ENCODE data around the gene RPS25. TPM values are rescaled to one million over a fixed set of nuclear protein-coding genes. Genes with fewer than 3 reads are reported as not detected.
"Not testable (repeated sequence)": the region's sequence is repeated elsewhere in the genome, so short reads cannot be mapped to it uniquely, and the experiment has no call there.

The RPS25 gene
- total RNA-seq, 4 donors from 2014 or later = 1,926 to 3,368 (median 2,381) TPM

- Histone ChIP-seq H3K4me3 (no peak overlapping the region), H3K27me3 (no peaks in the 10 kb centered on the region), H3K36me3 (peaks cover 74% of the 10 kb centered on the region), H3K9me3 (no peaks in the 10 kb centered on the region), H3K4me1 (no peaks in the 10 kb centered on the region), H3K27ac (no peak overlapping the region)
- 89% methylated on average over 6 of the region's 6 CpGs for WGBS
- DNase-seq (ENCODE audit: low spot score in 2 of 2) = no peak
- TF ChIP-seq POLR2AphosphoS5 (IDR thresholded peaks at IDR 0.05) (no peak), POLR2A (IDR thresholded peaks at IDR 0.05) (no peak), EP300 (IDR thresholded peaks at IDR 0.05) (no peak)
Measured at GRCh38 chr11:119047205-119047604, 29.1 kb upstream of the RPS25 start.

- TF ChIP-seq POLR2AphosphoS5 (IDR thresholded peaks at IDR 0.05) (no peak), EP300 (IDR thresholded peaks at IDR 0.05) (no peak), POLR2A (IDR thresholded peaks at IDR 0.05) (no peak), CTCF (IDR thresholded peaks at IDR 0.05) (no peak)
- H3K9me3 ChIP-seq = no peaks in the 10 kb centered on the region
- H3K27ac ChIP-seq = no peak overlapping the region
- WGBS = 96% methylated on average over 4 of the region's 6 CpGs
- no peaks in the 10 kb centered on the region for H3K4me1 ChIP-seq
- DNase-seq (ENCODE audit: low spot score in 2 of 2) = no peak
- no peaks in the 10 kb centered on the region for H3K27me3 ChIP-seq
- H3K4me3 ChIP-seq = no peak overlapping the region
- H3K36me3 ChIP-seq = peaks cover 67% of the 10 kb centered on the region
Measured at GRCh38 chr11:119046489-119046888, 28.3 kb upstream of the RPS25 start.

GRCh38 chr11:119044708-119045107, 26.6 kb upstream of the RPS25 start:
- Histone ChIP-seq H3K9me3 (no peaks in the 10 kb centered on the region), H3K4me1 (no peaks in the 10 kb centered on the region), H3K27me3 (no peaks in the 10 kb centered on the region), H3K36me3 (peaks cover 51% of the 10 kb centered on the region), H3K4me3 (no peak overlapping the region), H3K27ac (no peak overlapping the region)
- 71% methylated on average over 6 of the region's 6 CpGs for WGBS
- TF ChIP-seq POLR2A (IDR thresholded peaks at IDR 0.05) (no peak), POLR2AphosphoS5 (IDR thresholded peaks at IDR 0.05) (no peak), EP300 (IDR thresholded peaks at IDR 0.05) (no peak), CTCF (IDR thresholded peaks at IDR 0.05) (no peak)
- no peak for DNase-seq (ENCODE audit: low spot score in 2 of 2)

GRCh38 chr11:119042927-119043326, 24.8 kb upstream of the RPS25 start:
- 93% methylated on average over 9 of the region's 9 CpGs for WGBS
- TF ChIP-seq POLR2AphosphoS5 (IDR thresholded peaks at IDR 0.05) = no peak
- TF ChIP-seq EP300 (IDR thresholded peaks at IDR 0.05) = no peak
- no peak for TF ChIP-seq POLR2A (IDR thresholded peaks at IDR 0.05)
- no peak for TF ChIP-seq CTCF (IDR thresholded peaks at IDR 0.05)

GRCh38 chr11:119041821-119042514, 23.8 kb upstream of the RPS25 start:
- Histone ChIP-seq H3K4me3 (no peak overlapping the region), H3K36me3 (peaks cover 24% of the 10 kb centered on the region), H3K27me3 (no peaks in the 10 kb centered on the region), H3K4me1 (no peaks in the 10 kb centered on the region), H3K27ac (no peak overlapping the region), H3K9me3 (no peaks in the 10 kb centered on the region)
- DNase-seq (ENCODE audit: low spot score in 2 of 2) = no peak
- no peak for TF ChIP-seq POLR2A (IDR thresholded peaks at IDR 0.05)
- no peak for TF ChIP-seq POLR2AphosphoS5 (IDR thresholded peaks at IDR 0.05)
- TF ChIP-seq CTCF (IDR thresholded peaks at IDR 0.05) = no peak
- TF ChIP-seq EP300 (IDR thresholded peaks at IDR 0.05) = no peak
- WGBS = 90% methylated on average over 4 of the region's 4 CpGs

More at GRCh38 chr11:119042927-119043326, 24.8 kb upstream of the RPS25 start:
- no peaks in the 10 kb centered on the region for H3K9me3 ChIP-seq
- H3K4me1 ChIP-seq = no peaks in the 10 kb centered on the region
- H3K27me3 ChIP-seq = no peaks in the 10 kb centered on the region
- H3K27ac ChIP-seq = no peak overlapping the region
- H3K36me3 ChIP-seq = peaks cover 34% of the 10 kb centered on the region
- no peak for DNase-seq (ENCODE audit: low spot score in 2 of 2)
- H3K4me3 ChIP-seq = no peak overlapping the region

GRCh38 chr11:119039471-119039870, 21.3 kb upstream of the RPS25 start:
- not testable (repeated sequence) for H3K4me3 ChIP-seq; H3K27me3 ChIP-seq; H3K27ac ChIP-seq; H3K36me3 ChIP-seq; H3K4me1 ChIP-seq; DNase-seq (ENCODE audit: low spot score in 2 of 2); H3K9me3 ChIP-seq
- 45% methylated on average over 11 of the region's 11 CpGs for WGBS

All from suprapubic skin (tissue), 4 donors.